PC-9 (cell line): Measurements from ENCODE around the gene TTC29. TPM values are rescaled to one million over a fixed set of nuclear protein-coding genes. Genes with fewer than 3 reads are reported as not detected.

Source experiments
- BruUV-seq: library from RNA; stranded (reverse); fragments of 400-500 nt; replicated peaks from 2 replicates; lab custom pipeline; 2021; lab: Mats Ljungman, UMichigan
- CTCF ChIA-PET: fragments of 300-600 bp; sonication (Branson Sonifier 250); formaldehyde crosslinking; loops from one replicate; lab custom pipeline; 2022; ENCODE audit warnings: antibody characterized with exemption; lab: Charles Lee
- POLR2A ChIA-PET: fragments of 300-600 bp; sonication (Branson Sonifier 250); formaldehyde crosslinking; loops from one replicate; lab custom pipeline; 2022; ENCODE audit warnings: antibody characterized with exemption; ENCODE audit not compliant: unreplicated experiment; lab: Charles Lee
- DNase-seq, 2 experiments: peaks; one replicate each; pipeline versions ENCODE4 v3.0.0 to v3.0.0-alpha.2; 2015 to 2022; ENCODE audit warnings: mixed read lengths in 1 of 2
- H2AFZ ChIP-seq: fragments of 200-600 bp; sonication (generic); 2 replicates; pipeline ENCODE4 v1.8.1; 2017; ENCODE audit warnings: antibody characterized with exemption
- H3F3A ChIP-seq: fragments of 200-600 bp; sonication (generic); 2 replicates; pipeline ENCODE4 v1.8.1; 2017; ENCODE audit warnings: antibody characterized with exemption, mild to moderate bottlenecking, low read depth; ENCODE audit not compliant: insufficient read depth
- H3K27ac ChIP-seq: fragments of 200-600 bp; sonication (generic); 2 replicates; pipeline ENCODE4 v1.6.1; 2016; ENCODE audit warnings: mixed run types
- H3K27me3 ChIP-seq: fragments of 200-600 bp; sonication (generic); 2 replicates; pipeline ENCODE4 v1.6.1; 2016; ENCODE audit warnings: low read depth, mixed run types; ENCODE audit not compliant: insufficient read depth
- H3K36me3 ChIP-seq: fragments of 200-600 bp; sonication (generic); 2 replicates; pipeline ENCODE4 v1.6.1; 2016; ENCODE audit warnings: low read depth, mixed run types
- H3K4me1 ChIP-seq: fragments of 200-600 bp; sonication (generic); replicated peaks from 2 replicates; pipeline ENCODE4 v1.6.1; 2016; ENCODE audit warnings: mixed run types; ENCODE audit not compliant: insufficient read depth
- H3K4me2 ChIP-seq: fragments of 200-600 bp; sonication (generic); 2 replicates; pipeline ENCODE4 v1.6.1; 2017; ENCODE audit warnings: mixed run types
- H3K4me3 ChIP-seq: fragments of 200-600 bp; sonication (generic); 2 replicates; pipeline ENCODE4 v1.6.1; 2016; ENCODE audit warnings: mixed run types
- H3K79me2 ChIP-seq: fragments of 200-600 bp; sonication (generic); 2 replicates; pipeline ENCODE4 v1.6.1; 2017; ENCODE audit warnings: low read depth, mixed run types
- H3K9me2 ChIP-seq: fragments of 200-600 bp; sonication (generic); 2 replicates; pipeline ENCODE4 v1.8.1; 2017; ENCODE audit warnings: mild to moderate bottlenecking; ENCODE audit not compliant: insufficient read depth
- H3K9me3 ChIP-seq: fragments of 200-600 bp; sonication (generic); 2 replicates; pipeline ENCODE4 v1.8.1; 2016; ENCODE audit warnings: low read depth; ENCODE audit not compliant: insufficient read depth
- H4K20me1 ChIP-seq: fragments of 200-600 bp; sonication (generic); 2 replicates; pipeline ENCODE4 v1.8.1; 2017; ENCODE audit not compliant: insufficient read depth
- EZH2 ChIP-seq: fragments of 200-600 bp; sonication (generic); IDR thresholded peaks from 2 replicates; pipeline ENCODE4 v1.8.0; 2017; ENCODE audit warnings: antibody characterized with exemption, low read depth
- intact Hi-C: fragments of 100-400 bp; cut with micrococcal nuclease; formaldehyde crosslinking; loops from one replicate; pipeline ENCODE4 v1.10.0; 2022; ENCODE audit not compliant: unreplicated experiment
- total RNA-seq: library from RNA; stranded (reverse); gene quantifications from 2 replicates; pipeline ENCODE4 v1.2.3, GENCODE V29; 2021
- TF ChIP-seq, protein P1 (sequence below): fragments of 200-600 bp; sonication (generic); conservative IDR thresholded peaks from 2 replicates; pipeline ENCODE4 v1.6.1; 2017; ENCODE audit warnings: mixed run types, antibody characterized with exemption, mild to moderate bottlenecking, moderate library complexity

Gene TTC29
- total RNA-seq, 1 experiment from 2014 or later, result not detected

DNA sequence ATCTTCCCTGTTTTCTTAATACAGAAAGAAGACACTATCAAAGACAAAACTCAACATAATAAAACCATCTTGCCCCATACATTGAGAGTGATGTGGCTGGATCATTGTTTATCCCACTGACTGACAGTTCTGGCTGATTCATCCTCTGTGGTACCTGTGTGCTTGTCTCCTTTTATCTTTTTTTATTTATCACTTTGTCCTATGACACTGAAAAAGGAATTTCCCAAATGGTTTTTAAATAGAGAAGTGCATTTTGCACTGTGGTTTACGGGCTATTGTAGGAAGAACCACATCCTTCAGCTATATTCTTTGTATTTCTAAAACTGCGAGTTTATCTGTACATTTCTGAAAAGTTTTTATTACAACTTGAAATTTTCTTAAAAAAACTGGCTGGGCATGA, 15.0 kb downstream of the TTC29 start:
- Histone ChIP-seq H3K4me2 (no peak overlapping the region), H2AFZ (no peak overlapping the region), H3K27me3 (no peaks in the 10 kb centered on the region), H3K4me3 (no peak overlapping the region), H3K9me3 (no peaks in the 10 kb centered on the region), H3K4me1 (no peaks in the 10 kb centered on the region), H3F3A (no peaks in the 10 kb centered on the region), H3K9me2 (no peaks in the 10 kb centered on the region), H3K79me2 (no peaks in the 10 kb centered on the region), H3K27ac (no peak overlapping the region), H3K36me3 (no peaks in the 10 kb centered on the region), H4K20me1 (no peaks in the 10 kb centered on the region)
- BruUV-seq, result no TSS peak
- TF ChIP-seq EZH2, result no peak
- TF ChIP-seq, protein P1, sequence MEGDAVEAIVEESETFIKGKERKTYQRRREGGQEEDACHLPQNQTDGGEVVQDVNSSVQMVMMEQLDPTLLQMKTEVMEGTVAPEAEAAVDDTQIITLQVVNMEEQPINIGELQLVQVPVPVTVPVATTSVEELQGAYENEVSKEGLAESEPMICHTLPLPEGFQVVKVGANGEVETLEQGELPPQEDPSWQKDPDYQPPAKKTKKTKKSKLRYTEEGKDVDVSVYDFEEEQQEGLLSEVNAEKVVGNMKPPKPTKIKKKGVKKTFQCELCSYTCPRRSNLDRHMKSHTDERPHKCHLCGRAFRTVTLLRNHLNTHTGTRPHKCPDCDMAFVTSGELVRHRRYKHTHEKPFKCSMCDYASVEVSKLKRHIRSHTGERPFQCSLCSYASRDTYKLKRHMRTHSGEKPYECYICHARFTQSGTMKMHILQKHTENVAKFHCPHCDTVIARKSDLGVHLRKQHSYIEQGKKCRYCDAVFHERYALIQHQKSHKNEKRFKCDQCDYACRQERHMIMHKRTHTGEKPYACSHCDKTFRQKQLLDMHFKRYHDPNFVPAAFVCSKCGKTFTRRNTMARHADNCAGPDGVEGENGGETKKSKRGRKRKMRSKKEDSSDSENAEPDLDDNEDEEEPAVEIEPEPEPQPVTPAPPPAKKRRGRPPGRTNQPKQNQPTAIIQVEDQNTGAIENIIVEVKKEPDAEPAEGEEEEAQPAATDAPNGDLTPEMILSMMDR, result no peak
- POLR2A ChIA-PET, result no interaction called here
- intact Hi-C loops, result no loop called here
- CTCF ChIA-PET, result no interaction called here
- DNase-seq, result no peak

DNA sequence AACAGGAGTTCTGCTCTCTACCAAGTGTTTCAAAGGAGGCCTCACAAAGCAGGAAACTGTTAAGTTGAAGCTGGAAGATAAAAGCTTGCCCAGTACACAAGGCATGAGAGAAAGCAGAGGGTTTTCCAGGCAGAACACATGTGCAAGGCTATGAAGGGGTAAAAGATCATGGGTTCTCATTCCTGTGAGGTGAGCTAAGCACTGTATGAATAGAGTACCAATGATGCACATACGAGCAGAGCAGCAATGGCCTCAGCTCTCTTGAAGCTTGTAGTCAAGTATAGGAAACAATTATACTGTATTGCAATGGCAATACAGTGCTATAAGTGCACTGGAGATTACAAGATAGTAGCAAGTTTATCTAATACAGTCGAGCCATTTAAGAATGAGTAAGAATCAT, 18.0 kb downstream of the TTC29 start:
- no peaks in the 10 kb centered on the region for H3K9me3 ChIP-seq
- H3K27me3 ChIP-seq, result no peaks in the 10 kb centered on the region
- H3K4me1 ChIP-seq, result no peaks in the 10 kb centered on the region
- H3K9me2 ChIP-seq, result no peaks in the 10 kb centered on the region
- H3K79me2 ChIP-seq, result no peaks in the 10 kb centered on the region
- no peak overlapping the region for H3K4me2 ChIP-seq
- POLR2A ChIA-PET, result interaction anchor here (0.5 kb wide), 1 partner anchor 1648 kb away, joined by 10 read pairs; no protein-coding TSS in a partner anchor
- no peak overlapping the region for H2AFZ ChIP-seq
- no peaks in the 10 kb centered on the region for H3K36me3 ChIP-seq
- CTCF ChIA-PET, result no interaction called here
- H3F3A ChIP-seq, result no peaks in the 10 kb centered on the region
- no peak for DNase-seq
- intact Hi-C loops, result no loop called here
- BruUV-seq, result no TSS peak
- no peaks in the 10 kb centered on the region for H4K20me1 ChIP-seq
- H3K27ac ChIP-seq, result no peak overlapping the region
- TF ChIP-seq, protein P1, result no peak
- no peak for TF ChIP-seq EZH2
- H3K4me3 ChIP-seq, result no peak overlapping the region

DNA sequence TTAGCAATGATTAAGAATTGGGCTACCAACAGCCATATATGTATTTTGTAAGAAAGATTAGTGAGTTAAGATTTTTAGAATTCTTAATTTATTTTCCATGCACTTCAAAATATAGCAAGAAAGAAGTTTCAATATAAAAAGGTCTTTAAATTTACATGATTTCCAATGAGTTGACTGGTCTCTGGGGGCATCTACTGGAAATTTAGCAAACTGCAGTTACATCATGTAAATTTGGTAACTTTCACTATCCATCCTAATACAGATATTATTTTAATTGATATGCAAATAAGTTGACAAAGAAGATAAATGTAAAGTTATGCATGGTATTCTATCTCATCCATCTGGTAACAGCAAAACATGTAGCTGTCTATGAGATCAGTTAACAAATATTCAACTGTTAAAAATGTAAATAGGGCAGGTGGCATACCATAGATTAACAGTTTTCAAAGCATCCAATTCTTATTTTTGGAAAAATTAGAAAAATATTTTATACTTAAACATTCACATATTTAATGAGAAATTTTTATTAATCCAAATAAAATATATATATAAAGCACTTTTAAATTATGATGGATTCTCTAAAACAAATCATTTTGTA, 29.1 kb downstream of the TTC29 start:
- BruUV-seq, result no TSS peak
- TF ChIP-seq EZH2, result no peak
- TF ChIP-seq, protein P1, result peak; percentile 81
- ChIA-PET POLR2A (no interaction called here), CTCF (interaction anchor here (0.6 kb wide), 2 partner anchors 641 to 1172 kb away, joined by 3 read pairs; no protein-coding TSS in a partner anchor)
- DNase-seq, result peak in 1 of 2 experiments; percentile 7
- H3K9me3 ChIP-seq, result no peaks in the 10 kb centered on the region
- no peaks in the 10 kb centered on the region for H4K20me1 ChIP-seq
- intact Hi-C loops, result loop anchor here (1.0 to 10.0 kb wide), 7 partner anchors 178 to 1699 kb away; partner anchors contain the start of genes MMAA and SLC10A7
- no peaks in the 10 kb centered on the region for H3K9me2 ChIP-seq
- no peak overlapping the region for H3K27ac ChIP-seq
- H3K27me3 ChIP-seq, result no peaks in the 10 kb centered on the region
- H3K36me3 ChIP-seq, result no peaks in the 10 kb centered on the region
- no peaks in the 10 kb centered on the region for H3F3A ChIP-seq
- H3K4me2 ChIP-seq, result no peak overlapping the region
- H2AFZ ChIP-seq, result no peak overlapping the region
- H3K79me2 ChIP-seq, result no peaks in the 10 kb centered on the region
- no peaks in the 10 kb centered on the region for H3K4me1 ChIP-seq
- no peak overlapping the region for H3K4me3 ChIP-seq
